Panc1 (cell line): Measurements from ENCODE around the gene DUSP21. TPM values are rescaled to one million over a fixed set of nuclear protein-coding genes. Genes with fewer than 3 reads are reported as not detected.

ENCODE experiments used
- ATAC-seq: fragments of 200-7000 bp; cut with Tn5 transposase; 2 replicates; pipeline ENCODE4 v1.9.1; 2020; ENCODE audit warnings: mild to moderate bottlenecking, moderate library complexity
- BruUV-seq: library from RNA; stranded (reverse); fragments of 400-500 nt; replicated peaks from 2 replicates; lab custom pipeline; 2021; lab: Mats Ljungman, UMichigan
- CTCF ChIA-PET: fragments of 300-600 bp; sonication (Branson Sonifier 250); formaldehyde crosslinking; loops from one replicate; lab custom pipeline; 2022; ENCODE audit warnings: antibody characterized with exemption; lab: Charles Lee
- POLR2A ChIA-PET: fragments of 300-600 bp; sonication (Branson Sonifier 250); formaldehyde crosslinking; loops from one replicate; lab custom pipeline; 2022; ENCODE audit warnings: antibody characterized with exemption; lab: Charles Lee
- DNase-seq: peaks from one replicate; pipeline ENCODE4 v3.0.0-alpha.2; 2010; ENCODE audit warnings: low read depth, low spot score
- H3K27ac ChIP-seq: 2 replicates; pipeline ENCODE4 v1.5.1; 2011; ENCODE audit warnings: mild to moderate bottlenecking, low read length, inconsistent platforms
- H3K27me3 ChIP-seq: fragments of 200-500 bp; sonication (Bioruptor generic); 2 replicates; pipeline ENCODE4 v1.6.0; 2014; ENCODE audit warnings: low read length, inconsistent platforms; ENCODE audit not compliant: control insufficient read depth, insufficient read depth
- H3K36me3 ChIP-seq: fragments of 200-500 bp; sonication (Bioruptor generic); 2 replicates; pipeline ENCODE4 v1.5.1; 2014; ENCODE audit warnings: inconsistent platforms, mild to moderate bottlenecking, low read length, moderate library complexity; ENCODE audit not compliant: control insufficient read depth, insufficient read depth
- H3K4me1 ChIP-seq: 2 replicates; pipeline ENCODE4 v1.5.1; 2011; ENCODE audit warnings: inconsistent platforms, mild to moderate bottlenecking, low read length, moderate library complexity; ENCODE audit not compliant: control insufficient read depth, insufficient read depth
- H3K4me3 ChIP-seq, 2 experiments: 2 replicates each; pipeline ENCODE4 v1.5.1; 2011 to 2012; ENCODE audit warnings: low read depth in 2 of 2, low read length in 2 of 2, mild to moderate bottlenecking in 2 of 2, inconsistent platforms in 1 of 2, moderate library complexity in 1 of 2
- H3K9me3 ChIP-seq: fragments of 200-500 bp; sonication (Bioruptor generic); 2 replicates; pipeline ENCODE4 v1.5.1; 2014; ENCODE audit warnings: low read depth, mild to moderate bottlenecking, inconsistent platforms, low read length, moderate library complexity; ENCODE audit not compliant: control insufficient read depth, insufficient read depth
- POLR2AphosphoS5 ChIP-seq: IDR thresholded peaks from 2 replicates; pipeline ENCODE4 v1.6.1; 2012; ENCODE audit warnings: mild to moderate bottlenecking, low read depth, low read length, moderate library complexity
- REST ChIP-seq, 2 experiments: IDR thresholded peaks; 2 replicates each; pipeline ENCODE4 v1.6.1; 2011 to 2012; ENCODE audit warnings: low read depth in 2 of 2, control low read depth in 1 of 2, low read length in 1 of 2, mild to moderate bottlenecking in 1 of 2, moderate library complexity in 1 of 2; ENCODE audit not compliant: insufficient read depth in 1 of 2
- SIN3A ChIP-seq: IDR thresholded peaks from 2 replicates; pipeline ENCODE4 v1.6.1; 2012; ENCODE audit warnings: low read depth, mild to moderate bottlenecking, low read length, moderate library complexity, borderline replicate concordance; ENCODE audit not compliant: insufficient read depth
- TCF7L2 ChIP-seq: IDR thresholded peaks from 2 replicates; pipeline ENCODE4 v1.6.1; 2011; ENCODE audit warnings: mild to moderate bottlenecking, low read depth, low read length, inconsistent platforms
- in situ Hi-C: cut with HindIII; loops from 2 replicates; pipeline ENCODE4 v1.10.0; 2016; ENCODE audit warnings: low sequenced_read_pairs, low pct_unique_long_range_greater_than_20kb
- intact Hi-C: fragments of 100-400 bp; cut with micrococcal nuclease; formaldehyde crosslinking; loops from one replicate; pipeline ENCODE4 v1.10.0; 2022; ENCODE audit not compliant: unreplicated experiment
- total RNA-seq: library from RNA; stranded (reverse); gene quantifications from one replicate; pipeline ENCODE4 v1.2.1, GENCODE V29; 2021; ENCODE audit not compliant: unreplicated experiment
- TF ChIP-seq, protein P1 (sequence below): fragments of 450-650 bp; IDR thresholded peaks from 2 replicates; pipeline ENCODE4 v1.5.1; 2017; ENCODE audit warnings: mild to moderate bottlenecking

The DUSP21 gene
- total RNA-seq, 1 experiment from 2014 or later, result not detected

DNA sequence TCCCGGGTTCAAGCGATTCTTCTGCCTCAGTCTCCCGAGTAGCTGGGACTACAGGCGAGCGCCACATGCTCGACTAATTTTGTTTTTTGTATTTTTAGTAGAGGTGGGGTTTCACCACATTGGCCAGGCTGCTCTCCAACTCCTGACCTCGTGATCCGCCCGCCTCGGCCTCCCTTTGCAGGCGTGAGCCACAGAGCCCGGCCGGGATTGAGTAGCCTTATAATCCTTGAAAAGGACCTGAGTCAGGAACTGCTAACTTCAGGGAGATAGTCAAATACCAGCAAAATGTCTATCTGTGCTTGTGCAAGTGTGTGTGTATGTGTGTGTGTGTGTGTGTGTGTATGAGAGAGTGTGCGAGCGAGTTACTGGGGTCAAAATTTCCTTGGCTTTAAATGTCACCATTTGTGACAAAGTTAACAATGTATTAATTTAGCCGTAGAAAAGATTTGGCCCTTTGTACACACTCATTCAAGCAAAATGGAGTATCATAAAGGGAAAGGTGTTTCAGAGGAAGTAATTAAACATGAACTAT lies 27.4 kb downstream of the DUSP21 start:
- Histone ChIP-seq H3K9me3 (no peaks in the 10 kb centered on the region), H3K27ac (peak overlapping the region; percentile 92), H3K4me3 (peak overlapping the region; percentile 76 to 89), H3K4me1 (peaks cover 5% of the 10 kb centered on the region; the same call in 1 of the 2 replicates), H3K27me3 (no peaks in the 10 kb centered on the region), H3K36me3 (no peaks in the 10 kb centered on the region)
- ChIA-PET POLR2A (interaction anchor here (0.6 kb wide), 2 partner anchors 28 to 557 kb away, joined by 3 to 4 read pairs; no protein-coding TSS in a partner anchor), CTCF (no interaction called here)
- TF ChIP-seq REST (IDR thresholded peaks at IDR 0.05; ENCODE audit: insufficient read depth in 1 of 2, low read depth in 2 of 2, low read length in 1 of 2), result no peak
- TF ChIP-seq SIN3A, result no peak
- TF ChIP-seq, protein P1, sequence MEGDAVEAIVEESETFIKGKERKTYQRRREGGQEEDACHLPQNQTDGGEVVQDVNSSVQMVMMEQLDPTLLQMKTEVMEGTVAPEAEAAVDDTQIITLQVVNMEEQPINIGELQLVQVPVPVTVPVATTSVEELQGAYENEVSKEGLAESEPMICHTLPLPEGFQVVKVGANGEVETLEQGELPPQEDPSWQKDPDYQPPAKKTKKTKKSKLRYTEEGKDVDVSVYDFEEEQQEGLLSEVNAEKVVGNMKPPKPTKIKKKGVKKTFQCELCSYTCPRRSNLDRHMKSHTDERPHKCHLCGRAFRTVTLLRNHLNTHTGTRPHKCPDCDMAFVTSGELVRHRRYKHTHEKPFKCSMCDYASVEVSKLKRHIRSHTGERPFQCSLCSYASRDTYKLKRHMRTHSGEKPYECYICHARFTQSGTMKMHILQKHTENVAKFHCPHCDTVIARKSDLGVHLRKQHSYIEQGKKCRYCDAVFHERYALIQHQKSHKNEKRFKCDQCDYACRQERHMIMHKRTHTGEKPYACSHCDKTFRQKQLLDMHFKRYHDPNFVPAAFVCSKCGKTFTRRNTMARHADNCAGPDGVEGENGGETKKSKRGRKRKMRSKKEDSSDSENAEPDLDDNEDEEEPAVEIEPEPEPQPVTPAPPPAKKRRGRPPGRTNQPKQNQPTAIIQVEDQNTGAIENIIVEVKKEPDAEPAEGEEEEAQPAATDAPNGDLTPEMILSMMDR, result no peak
- no peak for TF ChIP-seq POLR2AphosphoS5
- no peak for TF ChIP-seq TCF7L2
- DNase-seq, result no peak
- no peak for ATAC-seq
- no TSS peak for BruUV-seq
- in situ Hi-C loops, result no loop called here
- intact Hi-C loops, result loop anchor here (10.0 kb wide), 1 partner anchor 194 kb away; no protein-coding TSS in a partner anchor

- ATAC-seq (peak; percentile 48), DNase-seq (no peak)
- TF ChIP-seq REST (IDR thresholded peaks at IDR 0.05; ENCODE audit: insufficient read depth in 1 of 2, low read depth in 2 of 2, low read length in 1 of 2) (no peak), SIN3A (no peak), POLR2AphosphoS5 (no peak), TCF7L2 (no peak)
- TF ChIP-seq, protein P1, result no peak
- ChIA-PET POLR2A (interaction anchor here (0.6 to 0.7 kb wide), 8 partner anchors 9 to 1536 kb away, joined by 3 to 22 read pairs (median 8); no protein-coding TSS in a partner anchor), CTCF (interaction anchor here (0.7 to 0.8 kb wide), 2 partner anchors 79 to 196 kb away, joined by 8 to 10 read pairs; no protein-coding TSS in a partner anchor)
- Histone ChIP-seq H3K4me3 (peak overlapping the region; percentile 76 to 89), H3K9me3 (no peaks in the 10 kb centered on the region), H3K27ac (peak overlapping the region; percentile 92), H3K27me3 (no peaks in the 10 kb centered on the region), H3K36me3 (no peaks in the 10 kb centered on the region; the same call in 1 of the 2 replicates), H3K4me1 (peaks cover 8% of the 10 kb centered on the region)
- in situ Hi-C loops, result no loop called here
- BruUV-seq, result TSS peak; percentile 89
- intact Hi-C loops, result loop anchor here (10.0 kb wide), 1 partner anchor 193 kb away; no protein-coding TSS in a partner anchor
These were observed 28.4 kb downstream of the DUSP21 start for GRCh38 chrX:44871931-44872820.
